CD4-positive, alpha-beta memory T cell (primary cell): ENCODE results near the gene ZNF14. TPM values are rescaled to one million over a fixed set of nuclear protein-coding genes. Genes with fewer than 3 reads are reported as not detected.

ENCODE experiments used
- polyA plus RNA-seq, 2 donors: library from polyadenylated mRNA; unstranded; fragments of 300-500 nt; fragmentation: Illumina TruSeq; gene quantifications; one replicate each; pipeline ENCODE4 v1.2.3, GENCODE V29; 2021
- total RNA-seq, 2 experiments: library from RNA; stranded (reverse); gene quantifications; one replicate each; pipeline ENCODE4 v1.2.3, GENCODE V29; 2021

ZNF14 gene
- total and polyA plus RNA-seq, 4 experiments from 2014 or later, result 13.9 to 32.2 (median 26.9) TPM

Other genes with a start within 250 kb of the ZNF14 start
- gene TSSK6, start 217.6 kb downstream of the ZNF14 start, total RNA-seq, result 10 to 100 TPM in 1 of 2 experiments, 1 to 10 TPM in 1; 9.7 to 10.4 TPM
- 1 to 10 TPM; 1.1 to 2.0 TPM for gene TSSK6, start 217.6 kb downstream of the ZNF14 start, polyA plus RNA-seq
- 100 to 1,000 TPM; 191 to 199 TPM for gene NDUFA13, start 216.9 kb downstream of the ZNF14 start, total RNA-seq
- gene NDUFA13, start 216.9 kb downstream of the ZNF14 start, polyA plus RNA-seq, result 100 to 1,000 TPM; 264 to 316 TPM
- gene YJEFN3, start 204.2 kb downstream of the ZNF14 start, total RNA-seq, result 10 to 100 TPM; 15.6 to 18.7 TPM
- under 1 TPM in 1 of 2 donors, not detected in 1; 0.25 TPM for gene YJEFN3, start 204.2 kb downstream of the ZNF14 start, polyA plus RNA-seq
- gene CILP2, start 194.8 kb downstream of the ZNF14 start, total RNA-seq, result under 1 TPM; 0.09 to 0.14 TPM
- not detected for gene CILP2, start 194.8 kb downstream of the ZNF14 start, polyA plus RNA-seq
- 10 to 100 TPM; 46.5 to 56.3 TPM for gene PBX4, start 114.4 kb downstream of the ZNF14 start, total RNA-seq
- 10 to 100 TPM in 1 of 2 donors, 1 to 10 TPM in 1; 3.9 to 11.8 TPM for gene PBX4, start 114.4 kb downstream of the ZNF14 start, polyA plus RNA-seq
- 10 to 100 TPM; 70.7 to 72.4 TPM for gene LPAR2, start 104.9 kb downstream of the ZNF14 start, total RNA-seq
- 10 to 100 TPM; 27.2 to 37.7 TPM for gene LPAR2, start 104.9 kb downstream of the ZNF14 start, polyA plus RNA-seq
- 100 to 1,000 TPM; 101 to 105 TPM for gene GMIP, start 89.5 kb downstream of the ZNF14 start, total RNA-seq
- gene GMIP, start 89.5 kb downstream of the ZNF14 start, polyA plus RNA-seq, result 10 to 100 TPM; 28.4 to 49.7 TPM
- 100 to 1,000 TPM; 137 to 139 TPM for gene ATP13A1, start 69.4 kb downstream of the ZNF14 start, total RNA-seq
- 10 to 100 TPM; 21.3 to 54.7 TPM for gene ATP13A1, start 69.4 kb downstream of the ZNF14 start, polyA plus RNA-seq
- gene ZNF101, start 64.3 kb downstream of the ZNF14 start, total RNA-seq, result 100 to 1,000 TPM; 152 to 156 TPM
- 100 to 1,000 TPM in 1 of 2 donors, 10 to 100 TPM in 1; 97.3 to 113 TPM for gene ZNF101, start 64.3 kb downstream of the ZNF14 start, polyA plus RNA-seq
- 10 to 100 TPM; 76.4 to 80.5 TPM for gene ZNF506, start 88.6 kb upstream of the ZNF14 start, total RNA-seq
- gene ZNF506, start 88.6 kb upstream of the ZNF14 start, polyA plus RNA-seq, result 10 to 100 TPM in 1 of 2 donors, 1 to 10 TPM in 1; 9.6 to 29.2 TPM
- gene ZNF253, start 132.8 kb upstream of the ZNF14 start, total RNA-seq, result 10 to 100 TPM; 23.8 to 25.8 TPM
- gene ZNF253, start 132.8 kb upstream of the ZNF14 start, polyA plus RNA-seq, result 1 to 10 TPM; 5.5 to 8.8 TPM
- 1 to 10 TPM; 8.8 to 9.2 TPM for gene ZNF93, start 167.8 kb upstream of the ZNF14 start, total RNA-seq
- gene ZNF93, start 167.8 kb upstream of the ZNF14 start, polyA plus RNA-seq, result 1 to 10 TPM; 5.6 to 6.6 TPM